GM21529 (cell line): ENCODE measurements around the gene SLC16A3.
"Not testable (repeated sequence)": the region's sequence is repeated elsewhere in the genome, so short reads cannot be mapped to it uniquely, and the experiment has no call there.

ENCODE experiments used
- ATAC-seq: cut with Tn5 transposase; IDR thresholded peaks from one replicate; pipeline ENCODE4 v1.9.1; 2021; ENCODE audit not compliant: unreplicated experiment

The SLC16A3 gene

DNA sequence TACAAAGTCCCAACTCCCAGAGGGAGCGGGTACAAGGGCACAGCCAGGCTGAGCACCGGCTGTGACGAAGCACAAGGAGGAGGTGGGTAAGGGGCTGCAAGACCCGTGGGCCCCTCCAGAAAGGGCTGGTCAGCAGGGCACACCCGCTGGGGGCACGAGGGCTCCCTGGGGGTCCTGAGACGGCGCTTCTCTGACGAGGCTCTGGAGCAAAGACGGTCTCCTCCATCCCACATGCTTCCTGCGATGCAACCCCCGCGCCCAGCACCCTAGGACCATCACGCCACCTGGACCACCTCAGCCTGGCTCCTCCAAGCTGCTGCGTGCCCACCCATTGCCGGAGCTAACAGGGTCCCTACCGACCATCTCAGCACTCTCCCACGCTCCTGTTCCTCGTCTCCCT lies 24.9 kb upstream of the SLC16A3 start:
- no peak for ATAC-seq

DNA sequence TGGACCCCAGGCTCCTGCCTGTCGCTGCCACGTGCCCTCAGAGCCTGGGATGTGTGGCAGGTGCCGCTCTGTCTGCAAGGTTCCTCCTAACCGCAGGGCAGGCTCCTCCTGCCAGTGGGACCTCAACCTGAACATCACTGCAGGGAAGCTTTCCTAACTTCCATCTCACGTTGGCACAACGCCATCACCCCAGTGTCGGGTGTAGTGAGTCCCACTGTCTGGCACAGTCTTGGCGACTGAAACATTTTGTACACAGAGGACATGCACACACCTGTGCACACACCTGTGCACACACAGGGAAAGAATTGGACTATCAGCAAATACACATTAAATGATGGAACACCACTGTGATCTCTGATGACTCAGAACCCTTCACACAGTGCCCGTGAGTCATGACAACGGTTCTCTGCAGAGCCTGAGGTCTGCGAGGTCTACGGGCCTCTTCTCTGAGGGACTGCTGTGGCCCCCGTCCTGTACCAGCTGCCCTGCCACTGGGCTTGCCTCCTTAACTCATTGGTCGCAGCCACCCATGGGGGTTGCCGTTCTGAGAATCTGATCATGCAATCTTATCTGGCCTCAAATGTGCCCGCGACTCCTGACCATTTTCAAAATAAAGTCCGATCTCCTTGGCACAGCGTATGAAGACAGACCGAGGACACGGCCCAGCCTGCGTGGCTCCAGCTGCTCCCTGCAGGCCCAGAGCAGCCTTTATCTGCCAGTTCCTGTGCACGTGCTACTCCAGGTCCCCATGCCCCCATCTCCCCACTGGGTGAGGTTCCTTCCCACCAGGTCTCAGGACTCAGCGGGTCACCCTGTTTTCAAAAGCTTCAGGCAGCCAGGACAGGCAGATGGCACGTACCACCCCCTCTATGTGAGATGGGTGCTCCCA lies 23.8 kb upstream of the SLC16A3 start:
- no peak for ATAC-seq

DNA sequence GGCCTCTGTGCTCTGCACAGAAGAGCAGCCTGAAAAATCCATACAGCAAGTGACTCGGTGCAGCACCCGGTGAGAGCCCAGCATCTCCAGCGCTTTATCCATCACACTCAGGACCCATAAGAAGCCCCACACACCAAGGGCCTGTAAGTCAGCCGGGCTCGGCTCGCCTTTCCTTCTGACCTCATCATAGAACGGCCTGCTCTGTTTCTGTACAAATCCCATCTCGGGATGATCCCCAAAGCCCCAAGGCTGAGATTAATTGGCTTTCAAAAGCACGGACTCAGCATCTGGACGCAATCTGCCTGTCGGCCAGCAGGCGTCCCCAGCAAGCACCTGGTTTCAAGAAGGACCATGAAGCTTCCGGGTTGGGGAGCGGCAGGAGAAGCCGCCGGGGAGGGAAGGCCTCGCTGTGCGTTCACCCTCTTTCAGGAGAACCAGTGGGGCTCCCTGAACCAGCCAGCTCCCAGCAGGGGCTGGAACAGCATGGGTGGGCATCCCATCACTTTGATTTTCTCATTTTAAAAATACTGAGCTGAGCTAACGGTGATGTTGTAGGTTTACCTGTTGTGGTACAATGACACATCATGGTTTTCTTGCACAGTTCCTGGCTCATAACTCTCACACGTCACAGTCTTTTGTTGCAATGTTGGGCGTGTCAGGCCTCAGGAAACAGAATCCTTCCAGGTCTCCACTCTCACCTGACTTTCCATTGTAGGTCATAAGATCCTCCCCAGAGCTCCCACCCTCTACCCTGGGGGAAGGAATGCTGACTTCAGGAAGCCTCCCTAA lies 22.9 kb upstream of the SLC16A3 start:
- no peak for ATAC-seq

DNA sequence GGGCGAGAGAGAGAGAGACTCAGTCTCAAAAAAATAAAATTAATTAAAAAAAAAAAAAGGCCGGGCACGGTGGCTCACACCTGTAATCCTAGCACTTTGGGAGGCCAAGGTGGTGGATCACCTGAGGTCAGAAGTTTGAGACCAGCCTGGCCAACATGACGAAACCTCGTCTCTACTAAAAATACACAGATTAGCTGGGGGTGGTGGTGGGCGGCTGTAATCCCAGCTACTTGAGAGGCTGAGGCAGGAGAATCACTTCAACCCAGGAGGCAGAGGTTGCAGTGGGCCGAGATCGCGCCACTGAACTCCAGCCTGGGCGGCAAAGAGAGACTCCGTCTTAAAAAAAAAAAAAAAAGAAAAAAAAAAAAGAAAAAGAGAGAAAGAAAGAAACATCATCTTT lies 18.2 kb upstream of the SLC16A3 start:
- ATAC-seq = not testable (repeated sequence)

DNA sequence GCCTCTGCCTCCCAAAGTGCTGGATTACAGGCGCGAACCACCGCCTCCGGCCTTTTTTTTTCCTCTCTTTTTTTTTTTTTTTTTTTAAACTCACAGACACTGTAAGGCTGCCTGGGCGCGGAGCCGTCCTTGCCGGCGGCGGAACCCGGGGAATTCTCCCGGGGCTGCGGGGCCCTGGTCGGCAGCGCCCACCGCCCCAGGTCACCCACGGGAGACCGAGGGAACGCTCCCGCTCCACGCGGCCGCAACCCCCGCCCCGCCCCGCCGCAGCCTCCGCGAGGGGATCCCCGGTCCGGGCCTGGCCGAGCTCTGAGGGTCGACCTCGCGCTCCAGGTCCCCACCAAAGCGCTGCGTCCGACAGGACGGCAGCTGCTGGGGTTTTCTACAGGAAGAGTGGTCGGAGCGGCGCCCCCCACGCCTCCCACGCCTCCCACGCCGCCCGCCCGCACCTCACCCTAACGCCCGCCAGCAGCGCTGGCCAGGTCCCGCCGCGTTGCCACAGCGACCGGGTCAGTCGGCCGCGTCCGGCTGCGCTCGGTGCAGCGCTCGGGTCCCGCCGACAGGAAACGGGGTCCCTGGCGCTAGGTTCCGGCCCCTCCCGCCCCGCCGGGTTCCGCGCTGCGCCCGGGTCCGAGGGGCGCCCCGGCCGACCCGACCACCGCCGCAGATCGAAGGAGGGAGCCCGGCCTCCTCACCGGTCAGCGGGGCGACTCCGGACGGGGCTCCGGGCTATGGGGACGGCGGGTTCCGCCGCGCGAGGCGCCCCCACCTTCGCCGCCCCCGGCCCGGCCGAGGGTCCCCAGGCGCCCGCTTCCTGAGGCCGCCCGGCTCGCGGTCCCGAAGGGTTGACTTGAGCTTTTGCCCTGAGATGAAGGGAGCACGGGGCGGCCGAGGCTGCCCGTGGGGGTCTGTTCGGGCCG lies 16.3 kb upstream of the SLC16A3 start, which contains the start of gene CCDC57:
Gene CCDC57 (minus strand): TSS at position 512 of the 920 bp plus-strand sequence. CDS start 10,898 bp downstream, outside the sequence.
- peak; percentile 58 for ATAC-seq

DNA sequence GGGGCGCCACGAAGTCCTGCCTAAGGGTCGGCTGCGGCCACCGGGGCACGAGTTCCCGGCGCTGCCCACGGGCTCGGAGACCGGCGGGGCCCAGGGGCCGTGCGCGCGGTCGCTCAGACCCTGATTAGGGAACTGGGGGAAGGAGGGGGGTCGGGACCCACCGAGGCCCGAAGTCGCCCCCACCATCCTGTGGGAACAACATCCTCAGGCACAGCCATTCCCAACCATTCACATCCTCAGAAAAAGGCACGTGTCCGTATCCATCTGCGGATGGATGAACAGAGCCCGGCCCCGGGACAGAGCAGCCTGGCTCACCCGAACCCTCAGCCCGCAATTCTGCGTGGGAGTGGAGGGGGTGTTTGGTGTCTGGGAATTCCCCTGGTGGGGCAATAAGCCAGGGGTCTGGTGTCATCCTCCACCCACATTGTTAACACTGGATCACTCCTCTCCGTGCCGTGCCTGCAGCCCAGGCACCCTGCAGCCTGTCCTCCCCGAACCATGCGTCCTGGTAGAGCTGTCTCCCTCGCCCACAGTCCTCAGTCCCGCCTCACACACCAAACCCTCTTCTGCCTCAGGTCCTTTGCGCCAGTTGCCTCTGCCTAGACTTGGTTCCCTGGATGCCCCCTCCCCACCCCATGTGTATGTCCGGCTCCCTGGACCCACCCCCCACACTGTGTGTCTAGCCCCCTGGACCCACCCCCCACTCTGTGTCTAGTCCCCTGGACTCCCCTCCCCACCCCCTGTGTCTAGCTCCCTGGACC lies 15.4 kb upstream of the SLC16A3 start:
- ATAC-seq = peak; percentile 6

DNA sequence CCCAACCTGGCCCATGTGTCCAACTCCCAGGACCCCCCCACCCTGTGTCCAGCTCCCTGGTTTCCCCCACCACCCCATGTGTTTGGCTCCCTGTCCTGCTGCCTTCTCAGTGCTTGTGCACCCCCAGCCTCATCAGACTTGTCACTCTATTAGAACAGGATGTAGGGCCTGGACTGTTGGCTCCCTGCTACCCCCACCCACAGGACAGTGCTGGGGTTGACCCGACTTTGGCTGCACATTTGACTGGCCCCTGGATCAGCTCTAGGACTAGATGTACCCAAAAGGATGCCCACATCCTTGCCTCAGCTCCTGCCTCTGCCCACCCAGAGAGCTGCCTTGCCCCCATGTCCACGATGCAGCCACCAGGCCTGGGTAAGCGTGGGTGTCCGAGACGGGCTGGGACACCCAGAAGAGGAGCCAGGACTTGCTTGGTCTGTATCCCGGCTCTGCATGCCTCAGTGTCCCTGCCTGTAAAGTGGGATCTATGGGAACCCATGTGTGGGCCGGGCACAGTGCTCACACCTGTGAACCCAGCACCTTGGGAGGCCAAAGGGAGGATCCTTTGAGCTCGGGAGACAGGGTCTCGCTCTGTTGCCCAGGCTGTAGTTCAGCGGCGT lies 14.7 kb upstream of the SLC16A3 start:
- no peak for ATAC-seq

DNA sequence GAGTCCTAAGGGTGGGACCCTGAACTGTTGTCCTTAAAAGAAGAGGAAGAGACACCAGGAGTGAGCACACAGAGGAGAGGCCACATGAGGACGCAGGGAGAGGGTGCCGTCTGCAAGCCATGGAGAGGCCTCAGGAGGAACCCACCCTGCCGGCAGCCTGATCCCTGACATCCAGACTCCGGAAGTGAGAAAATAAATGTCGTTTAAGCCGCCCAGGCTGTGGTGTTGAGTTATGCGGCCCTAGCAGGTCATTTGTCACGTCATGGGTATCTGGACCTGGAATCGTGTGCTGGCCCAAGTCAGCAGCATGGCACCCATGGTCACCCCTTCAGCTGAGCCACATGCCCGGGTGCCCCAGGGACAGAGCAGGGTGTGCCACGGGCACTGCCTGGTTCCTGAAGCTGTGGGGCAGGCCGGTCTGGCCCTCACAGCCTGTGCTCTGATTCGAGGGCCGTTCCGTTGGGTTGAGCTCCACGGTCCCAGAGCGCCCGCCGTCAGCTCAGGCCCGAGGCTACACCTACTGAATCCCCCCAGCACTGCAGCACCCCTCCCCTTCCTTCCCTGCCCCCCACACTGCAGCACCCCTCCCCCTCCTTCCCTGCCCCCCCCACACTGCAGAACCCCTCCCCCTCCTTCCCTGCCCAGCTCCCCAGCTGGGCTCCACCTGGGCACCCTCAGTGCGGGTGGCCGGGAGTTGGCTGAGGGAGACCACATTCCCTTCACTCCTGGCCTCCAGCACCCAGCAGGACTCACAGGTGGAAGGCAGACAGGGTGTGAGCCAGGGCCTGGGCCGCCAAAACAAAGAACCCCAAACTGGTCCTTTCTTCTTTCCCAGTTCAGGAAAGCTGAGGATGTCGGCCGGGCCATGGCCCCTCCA lies 13.5 kb upstream of the SLC16A3 start:
- no peak for ATAC-seq

DNA sequence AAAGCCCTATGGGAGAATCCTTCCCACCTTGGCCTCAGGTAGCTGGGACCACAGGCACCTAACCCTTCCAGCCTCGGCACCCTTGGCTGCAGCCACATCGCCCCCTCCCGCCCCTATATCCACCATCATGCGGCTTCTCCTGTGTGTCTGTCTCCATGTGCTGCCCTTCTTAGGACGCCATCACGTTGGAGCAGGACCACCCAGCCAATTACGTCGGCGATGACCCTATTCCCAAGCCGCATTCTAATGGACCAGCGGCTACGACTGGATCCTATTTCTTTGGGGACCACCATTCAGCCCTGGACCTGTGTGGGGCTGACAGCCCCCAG lies 12.9 kb upstream of the SLC16A3 start:
- no peak for ATAC-seq

DNA sequence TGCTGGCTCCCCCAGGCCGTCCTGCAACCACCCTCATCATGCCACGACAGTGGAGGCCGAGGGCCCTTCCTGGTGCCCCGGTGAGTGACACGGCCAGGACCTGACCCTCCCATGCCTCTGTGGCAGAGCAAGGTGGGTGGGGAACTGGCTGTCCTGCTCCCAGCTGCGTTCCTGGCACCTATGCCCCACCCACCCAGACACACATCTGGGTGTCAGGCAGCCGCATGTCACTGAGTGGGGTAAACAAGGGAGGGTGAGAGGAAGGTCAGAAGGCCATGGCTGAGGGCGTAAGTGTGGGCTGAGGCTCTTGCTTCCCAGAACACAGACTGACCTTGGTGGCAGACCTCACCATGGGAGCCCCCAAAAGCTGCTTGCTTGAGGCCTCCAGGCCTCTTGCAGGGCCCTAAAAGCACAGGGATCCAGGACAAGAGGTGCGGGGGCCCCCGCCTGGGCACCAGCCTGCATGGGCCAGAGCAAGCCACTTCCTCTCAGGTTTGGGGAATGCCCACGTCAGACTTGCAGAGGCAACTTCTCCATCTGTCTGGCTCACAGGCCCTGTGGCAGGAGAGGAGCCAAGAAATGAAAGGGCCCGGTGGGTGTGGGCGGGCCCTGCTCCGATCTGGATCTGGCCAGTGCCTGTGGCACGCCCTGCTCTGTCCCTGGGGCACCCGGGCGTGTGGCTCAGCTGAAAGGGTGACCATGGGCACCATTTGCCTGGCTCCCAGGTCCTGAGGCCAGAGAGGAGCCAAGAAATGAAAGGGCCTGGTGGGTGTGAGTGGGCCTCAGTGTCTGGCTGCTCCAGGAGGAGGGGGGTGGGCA lies 12.3 kb upstream of the SLC16A3 start:
- ATAC-seq = peak; percentile 52

DNA sequence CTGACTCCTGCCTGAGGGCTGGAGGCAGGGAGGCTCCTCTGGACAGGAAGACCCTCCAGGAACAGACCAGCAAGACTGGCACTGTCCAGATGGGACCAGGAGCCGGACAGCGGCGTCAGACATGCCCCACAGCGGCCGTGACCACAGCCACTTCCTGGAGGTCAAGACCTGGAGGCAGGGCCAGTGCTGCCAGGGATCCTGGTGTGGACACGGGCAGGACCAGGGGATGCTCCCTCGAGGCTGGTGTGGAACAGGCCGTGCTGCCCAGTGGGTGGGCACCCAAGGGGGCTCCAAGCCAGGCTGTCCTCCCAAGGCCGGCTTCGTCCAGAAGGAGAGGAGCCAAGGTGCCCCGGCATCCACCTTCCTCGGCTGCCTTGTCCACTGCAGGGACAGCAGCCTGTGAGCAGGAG lies 11.7 kb upstream of the SLC16A3 start:
- no peak for ATAC-seq

DNA sequence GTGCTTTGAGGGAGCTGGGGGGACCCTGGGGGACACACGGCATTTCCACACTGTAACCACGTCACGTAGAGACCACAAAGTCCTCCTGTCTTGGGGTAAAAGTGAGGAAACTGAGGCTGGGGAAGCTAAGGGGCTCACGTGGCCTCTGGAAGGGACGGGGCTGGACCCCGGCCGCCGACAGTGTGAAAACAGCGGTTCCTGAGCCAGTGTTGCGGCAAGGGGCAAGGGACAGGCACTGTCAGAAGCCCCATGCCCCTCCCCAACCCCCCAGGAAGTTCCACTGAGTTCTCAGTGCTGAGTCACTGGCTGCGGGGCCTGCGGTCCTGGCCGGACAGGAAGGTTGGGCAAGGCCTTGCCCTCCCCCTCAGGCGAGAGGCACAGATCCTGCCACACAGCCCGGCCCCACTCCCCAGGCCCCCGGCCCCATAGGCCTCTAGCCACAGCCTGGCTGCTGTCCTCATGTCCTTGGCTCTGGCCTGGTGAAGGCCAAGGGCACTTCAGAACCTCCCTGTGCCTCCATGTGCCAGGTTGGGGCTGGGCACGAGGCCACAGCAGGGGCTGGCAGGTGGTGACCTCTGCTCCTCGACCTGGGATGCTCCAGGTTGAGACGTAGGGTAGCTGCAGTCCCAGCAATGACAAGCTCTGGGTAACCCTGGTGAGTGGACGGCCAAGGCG lies 11.2 kb upstream of the SLC16A3 start:
- ATAC-seq = no peak

DNA sequence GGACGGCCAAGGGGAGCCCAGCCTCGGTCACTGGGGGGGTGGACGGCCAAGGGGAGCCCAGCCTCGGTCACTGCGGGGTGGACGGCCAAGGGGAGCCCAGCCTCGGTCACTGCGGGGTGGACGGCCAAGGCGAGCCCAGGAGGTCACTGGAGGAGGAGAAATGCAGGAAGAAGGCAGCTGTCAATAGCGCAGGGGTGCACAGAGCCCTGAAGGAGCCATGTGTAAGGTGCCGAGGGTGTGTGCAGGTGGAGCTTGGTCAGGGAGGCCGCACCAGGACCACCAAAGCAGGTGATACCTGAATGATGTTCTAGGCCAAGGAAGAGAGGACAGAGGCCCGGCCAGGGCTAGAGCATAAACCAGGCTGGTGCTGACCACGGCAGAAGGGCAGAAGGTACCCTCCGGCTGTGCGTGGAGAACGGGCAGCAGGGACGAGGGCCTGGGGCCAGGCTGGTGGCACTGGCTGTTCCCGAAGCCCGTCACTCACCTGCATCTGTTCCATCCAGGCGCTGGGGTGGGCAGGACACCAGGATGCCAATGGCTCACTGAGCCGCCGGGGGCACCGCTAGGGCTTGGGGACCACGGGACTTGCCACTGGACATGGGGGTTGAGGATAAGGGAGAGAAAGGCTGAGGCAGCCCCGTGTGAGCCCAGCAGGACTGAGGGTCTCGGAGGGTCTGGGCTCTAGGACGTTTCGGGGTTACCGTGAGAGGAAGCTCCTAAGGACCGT lies 10.3 kb upstream of the SLC16A3 start:
- ATAC-seq = no peak

DNA sequence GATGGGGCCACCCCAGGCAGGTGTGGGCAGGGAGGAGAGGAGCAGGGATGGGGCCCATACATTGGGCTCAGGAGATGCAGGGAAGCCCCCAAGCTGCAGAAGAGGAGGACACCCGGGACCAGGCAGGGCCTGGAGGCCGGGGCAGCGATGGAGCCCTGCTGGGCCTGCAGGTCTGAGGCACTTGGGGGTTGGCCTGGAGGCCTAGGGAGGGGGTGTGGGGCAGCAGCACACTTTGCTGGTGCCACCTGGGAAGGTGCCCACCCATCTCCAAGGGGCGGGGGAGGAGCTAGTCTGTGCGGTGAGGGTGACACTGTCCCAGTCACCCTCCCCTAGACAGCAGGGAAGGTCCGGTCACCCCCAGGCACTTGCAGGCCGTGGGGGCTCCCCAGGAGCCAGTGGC lies 9.8 kb upstream of the SLC16A3 start:
- no peak for ATAC-seq

DNA sequence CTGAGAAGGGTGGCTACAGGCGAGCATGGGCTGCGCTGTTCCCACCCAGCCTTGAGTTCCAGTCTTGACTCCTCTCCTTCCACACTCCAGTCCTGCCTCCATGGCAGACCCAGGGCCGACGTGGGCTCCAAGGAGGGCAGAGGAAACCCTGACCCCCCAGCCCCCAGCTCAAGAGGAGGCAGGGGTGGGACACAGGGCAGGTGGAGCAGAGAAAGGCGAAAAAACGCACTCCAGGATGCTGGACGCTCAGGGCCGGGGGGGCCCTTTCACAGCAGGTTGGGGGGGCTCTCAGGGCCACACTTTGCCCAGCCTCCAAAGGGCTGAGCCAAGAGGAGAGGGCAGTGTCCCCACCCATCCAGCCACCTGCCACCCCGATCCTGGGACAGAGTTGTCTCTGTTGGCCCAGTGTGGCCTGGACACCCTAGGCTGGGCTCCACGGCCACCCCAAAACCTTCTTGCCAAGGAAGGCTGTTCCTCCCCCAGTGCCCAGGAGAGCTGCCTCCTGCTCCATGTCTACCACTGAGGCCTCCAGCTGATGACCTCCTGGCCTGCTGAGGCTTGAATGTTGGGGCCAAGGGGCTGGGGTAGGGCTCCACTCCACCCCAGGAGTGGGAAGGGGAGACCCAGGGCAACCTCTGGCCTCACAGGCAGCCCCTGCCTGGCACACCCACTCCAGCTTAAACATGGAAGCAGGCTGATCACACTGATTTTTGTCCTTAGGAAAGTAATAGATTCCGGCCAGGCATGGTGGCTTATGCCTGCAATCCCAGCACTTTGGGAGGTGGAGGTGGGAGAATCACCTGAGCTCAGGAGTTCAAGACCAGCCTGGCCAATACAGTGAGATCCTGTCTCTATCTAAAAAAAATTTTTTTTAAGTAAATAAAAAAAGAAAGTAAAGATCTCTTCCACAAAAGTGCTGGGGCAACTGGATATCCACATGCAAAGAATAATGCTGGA lies 8.8 kb upstream of the SLC16A3 start:
- ATAC-seq = no peak
